Non-pigmented ciliary epithelial cell (primary cell): ENCODE measurements around the gene OGFRL1.
"Not testable (repeated sequence)": the region's sequence is repeated elsewhere in the genome, so short reads cannot be mapped to it uniquely, and the experiment has no call there.

Experiments used
- DNase-seq: peaks from one replicate; pipeline ENCODE4 v3.0.0-alpha.2; 2010; ENCODE audit warnings: low read depth

Gene OGFRL1

DNA sequence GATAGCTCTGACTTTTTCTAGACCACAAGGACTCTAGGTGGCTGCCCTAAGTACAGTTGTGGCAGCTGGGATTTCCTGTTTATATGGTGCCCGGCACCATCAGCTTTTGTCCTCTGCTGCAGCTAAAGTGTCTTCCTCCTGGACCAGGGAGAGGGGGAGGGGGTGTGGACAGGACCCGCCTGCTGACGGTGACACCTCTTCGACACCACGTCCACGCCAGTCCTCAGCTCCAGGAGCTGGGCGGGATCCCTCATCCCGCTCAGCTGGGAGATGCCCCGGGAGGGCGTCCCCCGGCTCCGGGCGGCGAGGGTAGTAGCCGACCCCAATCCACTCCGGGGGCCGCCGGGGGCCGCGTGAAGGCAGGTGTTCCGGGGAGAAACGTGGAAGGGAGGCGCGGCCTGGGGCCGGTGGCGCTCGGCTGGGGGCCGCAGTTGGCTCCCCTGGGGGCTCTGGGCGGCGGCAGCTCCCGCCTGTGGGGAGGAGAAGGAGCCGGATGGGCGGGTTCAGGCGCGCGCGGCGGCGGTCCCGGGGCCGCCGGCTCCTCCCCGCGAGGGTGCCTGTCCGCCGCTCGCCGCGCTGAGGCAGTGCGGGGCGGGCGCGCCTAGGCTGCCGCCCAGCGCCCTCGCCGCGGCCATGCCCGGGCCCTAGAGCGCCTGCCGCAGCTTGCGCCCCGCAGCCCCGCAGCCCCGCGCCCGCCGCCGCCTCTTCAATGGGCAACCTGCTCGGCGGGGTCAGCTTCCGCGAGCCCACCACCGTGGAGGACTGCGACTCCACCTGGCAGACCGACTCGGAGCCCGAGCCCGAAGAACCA, at the start of gene OGFRL1:
Gene OGFRL1 (plus strand): TSS at position 584 of the 811 bp plus-strand sequence. CDS start 126 bp downstream, at position 710.
- DNase-seq, result no peak

DNA sequence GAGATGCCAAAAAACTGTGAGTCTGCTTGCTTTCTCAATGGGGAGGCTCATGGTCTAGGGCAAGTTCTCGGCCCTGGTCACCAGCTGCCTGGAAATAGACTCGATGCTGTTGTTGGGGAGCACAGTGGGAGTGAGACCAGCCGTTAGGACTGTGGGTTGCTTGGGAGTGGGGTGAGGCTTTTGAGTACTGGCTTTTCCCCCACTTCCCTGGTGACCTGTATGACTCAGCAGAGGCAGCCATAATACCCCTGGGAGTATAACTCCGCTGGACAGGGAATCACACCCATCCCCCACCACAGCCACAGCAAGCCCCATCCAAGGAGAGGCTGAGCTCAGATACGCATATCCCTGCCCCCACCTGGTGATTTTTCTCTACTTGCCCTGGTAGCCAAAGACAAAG, 48.9 kb upstream of the OGFRL1 start:
- DNase-seq, result no peak

DNA sequence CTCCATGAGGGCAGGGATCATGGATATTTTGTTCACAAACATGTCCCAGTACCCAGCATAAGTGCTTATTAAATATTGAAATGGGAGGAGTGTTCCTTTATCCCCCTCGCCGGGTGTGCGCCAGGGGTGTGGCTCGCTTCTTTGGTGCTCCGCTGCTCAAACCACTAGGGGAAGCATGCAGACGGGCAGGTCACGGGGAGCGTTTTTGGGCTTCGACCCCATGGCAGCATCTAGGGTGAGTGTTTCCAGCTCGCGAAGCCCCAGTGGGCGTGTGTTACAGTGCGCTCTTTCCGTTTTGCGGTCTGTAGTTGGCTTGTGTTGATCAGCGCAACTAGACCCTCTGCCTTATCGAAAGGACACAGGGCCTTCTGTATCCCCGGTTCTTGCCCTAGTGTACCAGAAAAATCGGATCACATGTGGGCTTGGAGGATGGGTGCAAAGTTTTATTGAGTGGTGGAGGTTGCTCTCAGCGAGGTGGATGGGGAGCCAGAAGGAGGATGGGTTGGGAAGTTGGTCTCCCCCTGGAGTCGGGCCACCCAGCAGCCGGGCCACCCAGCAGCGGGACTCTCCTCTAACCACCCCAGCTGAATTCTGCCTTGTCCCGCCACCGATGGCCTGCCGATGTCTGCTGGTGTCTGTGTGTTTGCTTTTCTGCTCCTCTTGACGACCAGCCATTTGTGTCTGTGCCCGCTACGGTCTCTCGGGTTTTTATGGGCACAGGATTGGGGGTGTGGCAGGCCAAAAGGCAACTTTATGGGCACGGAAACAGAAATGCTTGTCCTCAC, 43.2 kb upstream of the OGFRL1 start:
- DNase-seq, result no peak

DNA sequence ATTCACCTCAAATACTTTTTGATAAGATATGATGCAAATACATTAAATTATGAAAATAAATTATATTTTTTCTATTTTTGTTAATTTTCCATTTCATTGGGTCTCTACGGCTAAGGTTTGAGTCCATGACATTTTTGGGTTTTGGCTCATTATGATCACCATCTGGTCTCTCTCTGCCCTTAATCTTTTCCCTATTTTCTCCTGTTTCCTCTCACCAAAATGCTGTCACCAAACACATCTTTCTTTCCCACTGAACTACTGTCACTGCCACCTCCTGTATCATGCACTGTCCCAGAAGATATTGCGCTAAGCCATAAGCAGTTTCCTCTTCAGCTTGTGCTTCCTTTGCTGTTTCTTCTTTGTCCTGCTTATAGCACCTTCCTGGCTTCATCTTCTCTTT, 42.0 kb upstream of the OGFRL1 start:
- DNase-seq, result no peak

DNA sequence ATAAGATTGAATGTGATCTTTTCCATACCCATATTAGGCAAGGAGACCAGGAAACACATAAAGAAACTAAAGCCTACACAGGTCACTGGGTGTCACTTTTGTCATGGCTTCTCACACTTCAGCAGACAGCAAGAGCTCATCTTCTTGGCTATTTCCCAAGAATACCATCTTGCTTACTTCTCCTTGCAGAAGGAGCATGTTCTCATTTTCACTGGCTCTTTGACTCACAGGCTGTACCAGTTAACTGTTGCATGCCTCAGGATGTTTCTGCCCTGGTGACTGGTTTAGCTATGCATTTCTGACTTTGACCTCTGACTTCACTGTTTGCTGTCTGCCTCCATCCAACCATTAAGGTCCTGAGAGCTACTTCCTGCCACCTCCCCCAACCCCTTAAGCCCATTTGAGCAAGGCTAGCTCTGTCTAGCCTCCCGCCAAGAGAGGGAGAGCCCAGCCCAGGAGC, 40.3 kb upstream of the OGFRL1 start:
- DNase-seq, result peak; percentile 49

DNA sequence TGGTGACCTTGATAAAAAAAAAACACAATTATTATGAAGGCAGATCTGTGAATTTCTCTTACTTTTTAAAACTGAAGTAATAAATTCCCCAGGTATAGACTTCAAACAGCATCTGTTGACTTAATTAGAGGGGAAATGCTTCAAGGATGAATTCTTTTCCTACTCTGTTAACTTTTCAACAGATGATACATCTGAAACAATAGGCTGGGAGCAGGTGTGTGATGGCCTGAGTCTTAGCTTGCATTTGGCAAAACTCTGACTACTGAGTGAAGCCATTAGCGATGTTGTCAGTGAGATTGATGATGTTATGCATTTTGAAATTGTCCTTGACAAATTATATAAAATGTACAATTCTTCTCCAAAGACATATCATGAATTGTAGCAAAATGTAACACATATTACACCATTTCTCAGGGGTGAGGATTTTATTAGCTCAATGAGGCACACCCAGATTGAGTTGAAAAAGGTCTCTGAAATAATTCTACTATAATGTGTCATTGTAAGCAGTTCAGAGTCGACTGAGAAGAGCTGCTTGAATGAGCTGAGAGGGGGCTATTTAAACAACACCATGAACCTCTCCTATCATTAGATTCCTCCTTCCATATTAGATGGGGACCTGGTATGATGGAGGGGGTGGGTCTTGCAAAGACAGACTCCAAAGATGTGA, 39.6 kb upstream of the OGFRL1 start:
- DNase-seq, result no peak

DNA sequence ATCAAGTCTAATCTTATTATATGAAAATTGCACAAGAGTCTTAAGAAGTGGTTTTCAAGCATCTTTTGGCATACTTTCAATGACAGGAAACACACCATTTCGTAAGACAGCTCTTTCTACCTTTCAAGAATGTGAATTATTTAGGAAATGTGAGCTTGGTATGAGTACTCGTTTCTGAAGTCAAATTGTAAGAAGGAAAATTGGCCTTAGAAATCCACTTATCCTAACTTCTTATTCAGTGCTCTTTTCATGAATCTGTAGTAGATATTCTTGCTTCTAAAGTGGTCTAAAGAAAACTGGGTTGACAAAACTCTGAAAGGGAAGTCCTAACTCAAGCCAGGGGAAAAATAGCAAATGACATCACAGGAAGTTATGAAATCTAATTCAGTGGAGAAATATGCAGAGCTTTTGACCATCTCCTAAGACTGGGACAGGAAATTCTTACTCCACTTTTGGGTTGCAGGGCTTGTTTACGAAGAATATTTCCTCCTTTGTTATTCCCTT, 38.5 kb upstream of the OGFRL1 start:
- peak; percentile 74 for DNase-seq

DNA sequence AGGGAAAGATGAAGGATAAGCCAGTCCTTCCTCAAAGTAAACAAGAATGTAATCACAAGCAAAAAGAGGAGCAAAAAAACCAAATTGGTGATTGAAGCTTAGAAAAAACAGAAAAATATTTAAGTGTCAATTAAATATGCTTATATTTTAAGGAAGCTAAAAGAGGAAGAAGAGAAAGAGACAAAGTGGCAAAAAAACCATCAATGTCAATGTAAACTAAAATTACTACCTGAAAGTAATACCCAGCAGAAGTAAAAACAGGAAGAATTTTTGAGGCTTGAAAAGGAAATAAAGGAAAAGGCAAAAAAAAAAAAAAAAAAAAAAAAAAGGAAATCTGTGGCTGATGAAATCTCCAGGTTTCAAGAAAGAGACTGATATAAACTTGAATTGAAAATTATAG, 36.2 kb upstream of the OGFRL1 start:
- DNase-seq, result no peak

DNA sequence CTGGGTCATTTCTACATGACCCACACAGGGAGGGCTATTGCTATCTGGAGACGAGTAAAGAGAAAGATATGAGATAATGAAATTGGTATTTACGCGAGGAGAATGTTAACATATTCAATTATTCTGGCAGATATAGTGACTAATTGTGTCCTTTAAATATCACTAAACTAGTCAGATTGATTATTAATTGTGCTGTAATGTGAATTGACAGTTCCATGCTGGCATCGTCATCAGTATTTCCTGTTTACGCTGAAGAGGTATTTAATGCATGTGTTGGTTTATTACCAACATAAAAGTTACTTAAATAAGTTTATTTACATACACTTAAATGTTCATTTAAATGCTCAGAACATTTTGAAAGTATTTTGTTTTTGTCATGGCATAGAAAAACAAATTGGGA, 35.7 kb upstream of the OGFRL1 start:
- DNase-seq, result no peak

DNA sequence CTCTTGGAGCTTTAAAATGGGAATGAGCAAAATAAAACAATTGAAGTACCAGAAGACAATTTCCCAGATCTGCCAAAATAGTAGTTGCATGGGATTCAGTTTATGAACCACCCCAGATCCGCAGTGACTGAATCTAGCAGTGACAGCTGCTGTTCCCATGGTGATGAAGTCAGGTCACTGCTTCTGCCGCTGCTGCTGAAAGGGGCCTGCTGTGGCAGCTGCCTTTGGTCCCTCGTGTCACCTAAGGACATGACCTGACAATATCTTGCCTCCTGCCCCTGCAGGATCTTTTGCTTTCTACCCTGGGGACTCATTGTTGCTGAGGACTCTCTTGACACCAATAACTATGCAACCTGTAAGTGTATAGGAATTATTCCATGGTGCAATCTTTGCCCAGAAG, 34.3 kb upstream of the OGFRL1 start:
- no peak for DNase-seq

DNA sequence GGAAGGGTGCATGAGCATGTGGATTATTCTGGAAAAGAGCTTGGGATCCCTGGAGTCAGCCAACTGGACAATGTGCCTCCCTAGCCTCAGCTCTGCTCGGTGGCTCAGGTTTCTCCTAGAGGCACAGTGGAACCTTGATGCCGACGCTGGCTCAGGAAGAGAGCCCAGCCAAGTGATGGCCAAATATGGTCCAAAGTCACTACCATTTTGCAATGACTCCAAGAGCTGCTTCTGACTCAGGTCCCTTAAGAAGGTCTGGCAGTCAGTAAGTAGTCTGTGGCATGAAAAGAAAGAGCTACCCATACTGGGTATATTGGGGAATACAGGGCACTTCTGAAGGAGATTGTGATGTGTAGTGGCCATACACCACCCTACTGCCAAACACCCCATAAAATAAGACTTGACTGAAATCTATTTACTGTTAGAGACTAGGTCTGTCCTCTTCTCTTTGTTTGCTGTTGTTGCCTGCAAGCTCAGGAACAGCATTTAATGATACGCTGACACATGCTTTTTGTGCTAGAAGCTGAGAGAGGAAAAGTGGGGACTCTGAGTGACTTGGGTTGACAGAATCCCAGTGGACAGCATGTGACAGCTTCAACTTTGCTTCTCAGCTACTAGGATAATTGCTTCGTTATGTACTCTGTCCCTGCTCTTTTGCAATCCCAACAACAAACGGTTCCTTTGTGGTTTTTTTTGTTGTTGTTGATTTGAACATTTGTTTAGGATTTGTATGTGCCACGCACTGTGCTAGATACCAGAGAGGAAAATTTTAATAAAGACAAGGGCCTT, 30.3 kb upstream of the OGFRL1 start:
- no peak for DNase-seq

DNA sequence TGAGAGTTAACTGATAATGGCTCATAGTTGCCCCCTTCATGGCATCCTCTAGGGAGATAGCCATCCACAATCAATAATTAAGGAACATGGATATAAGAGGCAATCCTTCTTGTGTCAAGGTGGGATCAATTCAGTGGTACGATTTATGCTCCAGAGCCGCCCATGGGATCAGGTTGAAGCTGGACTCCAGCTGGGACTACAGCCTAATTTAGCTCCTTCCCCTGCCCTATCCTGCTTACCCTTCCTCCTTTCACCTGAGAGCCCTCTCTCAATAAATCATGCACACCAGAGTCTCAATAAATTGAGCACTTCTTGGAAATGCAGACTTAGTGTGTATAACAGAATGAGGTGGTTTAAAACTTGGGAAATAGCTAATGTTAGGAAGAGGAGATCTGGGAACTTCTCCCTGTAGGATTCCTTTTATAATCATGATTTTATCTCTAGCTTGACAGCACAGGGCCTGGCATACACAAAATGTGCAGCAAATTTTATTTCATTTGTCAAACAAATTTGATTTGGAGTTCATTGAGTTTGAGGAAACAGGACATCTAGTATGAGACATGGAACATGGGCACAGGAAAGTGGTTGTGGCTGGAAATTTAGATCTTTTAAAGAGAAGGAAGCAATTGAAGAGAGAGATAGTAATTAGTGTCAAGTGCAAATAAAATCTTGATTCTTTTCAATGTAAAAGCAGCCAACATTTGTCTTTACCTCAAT, 28.6 kb upstream of the OGFRL1 start:
- DNase-seq, result no peak

DNA sequence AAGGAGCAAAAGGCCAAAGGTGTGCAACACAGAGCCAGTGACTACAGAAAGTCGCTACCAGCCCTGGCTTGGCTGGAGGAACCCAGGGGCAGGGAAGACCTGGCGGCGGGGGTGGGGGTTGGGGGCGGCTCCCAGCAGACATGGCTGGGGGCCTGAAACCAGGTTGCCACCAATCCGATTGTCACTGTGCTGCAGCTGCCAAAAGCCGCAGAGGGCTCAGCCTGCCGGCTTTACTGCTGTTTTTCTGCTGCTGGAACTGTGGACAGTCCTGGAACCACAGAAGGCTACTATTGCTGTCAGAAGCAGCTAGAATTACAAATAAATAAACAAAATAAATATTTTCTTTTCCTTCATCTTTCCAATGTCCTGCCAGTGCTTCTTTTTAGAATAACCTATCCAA, 25.7 kb upstream of the OGFRL1 start:
- no peak for DNase-seq

DNA sequence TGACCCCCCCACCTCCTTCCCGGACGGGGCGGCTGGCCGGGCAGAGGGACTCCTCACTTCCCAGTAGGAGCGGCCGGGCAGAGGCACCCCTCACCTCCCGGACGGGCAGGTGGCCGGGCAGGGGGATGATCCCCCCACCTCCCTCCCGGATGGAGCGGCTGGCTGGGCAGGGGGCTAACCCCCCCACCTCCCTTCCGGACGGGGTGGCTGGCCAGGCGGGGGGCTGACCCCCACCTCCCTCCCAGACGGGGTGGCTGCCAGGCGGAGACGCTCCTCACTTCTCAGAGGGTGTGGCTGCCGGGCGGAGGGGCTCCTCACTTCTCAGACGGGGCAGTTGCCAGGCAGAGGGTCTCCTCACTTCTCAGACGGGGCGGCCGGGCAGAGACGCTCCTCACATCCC, 22.2 kb upstream of the OGFRL1 start:
- DNase-seq, result not testable (repeated sequence)

DNA sequence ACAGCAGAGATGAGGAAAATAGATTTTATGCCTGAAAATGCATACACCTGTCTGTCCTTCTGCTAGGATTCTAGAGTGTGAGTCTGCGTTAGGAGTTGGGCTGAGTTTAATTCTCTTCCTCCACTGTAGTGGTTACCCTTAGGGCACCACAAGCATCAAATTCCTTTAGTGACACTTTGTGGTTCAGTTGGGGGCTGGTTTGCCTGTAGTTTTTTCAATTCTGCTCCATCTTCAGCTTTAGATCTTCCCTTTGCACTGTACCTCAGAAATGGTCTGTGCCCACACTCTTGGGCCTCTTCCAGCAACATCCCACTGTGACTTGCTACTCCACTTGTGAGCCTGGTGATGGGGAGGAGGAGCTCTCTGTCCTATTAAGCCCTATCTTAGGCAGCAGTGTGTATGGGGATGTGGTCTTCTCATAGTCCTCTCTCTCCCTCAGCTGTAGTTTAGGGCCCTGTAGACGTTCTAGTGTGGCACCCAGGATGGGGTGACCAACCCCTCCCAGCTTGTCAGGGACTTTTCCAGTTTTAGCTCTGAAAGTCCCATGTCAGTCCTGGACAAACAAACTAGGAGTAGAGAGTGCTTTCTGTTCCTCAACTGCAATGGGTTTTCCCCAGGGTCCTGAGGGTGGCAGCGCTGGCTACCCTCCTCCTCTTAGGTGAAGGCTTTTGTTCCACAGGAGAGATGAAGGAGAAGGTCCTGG, 19.7 kb upstream of the OGFRL1 start:
- no peak for DNase-seq

DNA sequence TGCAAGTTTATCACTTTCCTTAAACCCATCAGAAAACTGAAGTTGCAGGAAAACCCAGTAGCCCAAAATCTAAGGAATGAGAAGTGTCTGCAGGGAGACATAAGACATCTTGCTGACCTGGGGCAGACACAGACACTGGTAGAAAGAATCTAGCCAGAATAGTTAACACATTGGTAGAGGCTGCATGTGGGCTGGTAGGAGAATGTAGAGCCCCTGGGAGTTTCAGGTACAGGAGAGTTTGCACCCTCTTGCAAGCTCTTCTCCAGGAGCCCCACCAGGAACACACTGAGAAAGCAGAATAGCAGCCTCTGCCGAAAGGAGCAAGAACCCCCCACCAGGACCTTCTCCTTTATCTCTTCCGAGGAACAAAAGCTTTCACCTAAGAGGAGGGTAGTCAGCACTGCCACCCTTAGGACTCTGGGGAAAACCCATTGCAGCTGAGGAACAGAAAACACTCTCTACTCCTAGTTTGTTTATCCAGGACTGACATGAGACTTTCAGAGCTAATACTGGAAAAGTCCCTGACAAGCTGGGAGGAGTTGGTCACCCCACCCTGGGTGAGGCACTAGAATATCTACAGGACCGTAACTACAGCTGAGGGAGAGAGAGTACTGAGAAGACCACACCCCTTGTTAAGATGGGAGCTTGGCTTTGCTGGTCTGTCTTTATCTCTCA, 10.5 kb upstream of the OGFRL1 start:
- DNase-seq, result no peak

DNA sequence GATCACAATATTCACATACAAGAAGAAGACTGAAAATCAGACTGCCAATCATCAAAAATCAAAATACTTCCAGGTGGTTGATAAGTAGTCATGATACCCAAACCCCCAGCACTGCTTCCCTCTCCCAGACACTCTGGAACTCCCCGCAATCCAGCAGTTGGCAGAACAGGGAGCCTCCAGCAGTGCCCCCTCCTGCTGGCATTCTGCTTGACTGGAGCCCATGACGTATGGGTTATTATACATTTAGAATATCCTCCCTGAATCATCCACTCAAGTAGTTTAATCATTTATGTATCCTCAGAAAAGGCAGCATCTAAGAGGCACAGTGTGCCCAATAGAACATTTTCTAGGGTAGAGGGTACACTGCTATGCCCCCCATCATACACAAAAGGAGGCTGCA, 9.3 kb upstream of the OGFRL1 start:
- no peak for DNase-seq

DNA sequence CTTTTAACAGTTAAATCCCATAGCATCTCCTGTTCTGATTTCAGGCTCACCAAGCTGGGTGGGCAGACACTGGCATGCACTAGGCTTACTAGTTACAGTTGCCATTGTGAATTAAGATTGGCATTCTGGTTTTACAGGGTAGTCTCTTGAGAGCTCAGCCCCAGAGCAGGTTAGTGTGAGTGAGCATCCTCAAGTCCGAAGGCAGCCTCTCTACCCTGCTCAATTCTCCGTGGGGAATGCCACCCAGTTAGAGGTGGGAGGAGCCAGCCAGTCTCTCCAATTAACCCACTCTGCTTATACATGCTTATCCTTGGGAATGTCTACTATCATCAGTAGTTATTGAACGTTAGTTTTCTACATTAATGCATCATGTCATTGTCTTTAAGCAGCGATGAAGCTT, 8.9 kb upstream of the OGFRL1 start:
- no peak for DNase-seq

DNA sequence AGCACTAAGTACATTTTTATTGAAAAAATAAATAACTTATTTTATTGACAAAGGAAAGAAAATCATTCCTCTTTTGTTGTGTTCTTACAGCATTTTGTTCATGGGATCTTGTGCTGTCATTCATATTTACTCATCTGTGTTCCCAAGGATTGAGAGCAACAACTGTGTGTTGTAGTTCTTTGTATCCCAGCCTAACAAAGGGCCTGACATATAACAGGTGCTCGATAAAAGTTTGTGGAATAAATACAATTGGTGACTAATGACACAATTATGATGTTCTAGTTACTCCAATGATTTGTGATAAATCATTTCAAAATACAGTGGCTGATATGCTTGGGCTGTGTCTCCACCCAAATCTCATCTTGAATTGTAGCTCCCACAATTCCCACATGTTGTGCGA, 7.9 kb upstream of the OGFRL1 start:
- DNase-seq, result no peak

DNA sequence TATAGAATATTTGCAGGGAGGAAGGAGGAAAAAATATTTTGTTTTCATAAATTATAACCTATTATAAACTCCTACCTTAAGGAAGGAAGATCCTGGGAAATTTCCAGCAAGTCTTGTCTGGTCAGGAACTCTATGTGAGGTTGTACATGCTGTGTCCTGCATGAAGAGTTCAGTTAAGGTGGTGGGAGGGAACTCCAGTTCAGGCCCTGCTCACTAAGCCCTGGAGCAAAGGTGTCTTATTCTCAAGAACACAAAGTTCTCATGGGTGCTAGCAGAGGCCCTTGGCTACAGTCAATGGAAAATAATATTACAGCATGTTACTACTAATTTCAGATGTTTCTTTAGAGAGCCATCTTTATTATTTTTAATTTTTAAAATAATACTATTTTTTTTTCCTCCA, 3.8 kb upstream of the OGFRL1 start:
- no peak for DNase-seq
